PFSK-1 (cell line): Measurements from ENCODE around the gene CTNND2.

Experiments
- FOXP2 ChIP-seq: optimal IDR thresholded peaks from 2 replicates; pipeline ENCODE3; 2011; ENCODE audit warnings: borderline replicate concordance, control low read depth, inconsistent platforms; ENCODE audit not compliant: insufficient read depth; ENCODE audit errors: extremely low read length, extremely low read depth
- POLR2AphosphoS5 ChIP-seq: IDR thresholded peaks from 2 replicates; pipeline ENCODE4 v1.6.1; 2012; ENCODE audit warnings: low read depth, mild to moderate bottlenecking, control low read depth, low read length, moderate library complexity
- SIN3A ChIP-seq: IDR thresholded peaks from 2 replicates; pipeline ENCODE4 v1.6.1; 2012; ENCODE audit warnings: mild to moderate bottlenecking, low read length, moderate library complexity, borderline replicate concordance; ENCODE audit not compliant: insufficient read depth
- TAF1 ChIP-seq: IDR thresholded peaks from 2 replicates; pipeline ENCODE4 v1.6.1; 2012; ENCODE audit warnings: low read length, control low read depth, borderline replicate concordance; ENCODE audit not compliant: insufficient read depth
- TF ChIP-seq, protein P1 (sequence below), 2 experiments: IDR thresholded peaks; 2 replicates each; pipeline versions ENCODE4 v1.6.1 to v1.8.0; 2011 to 2012; ENCODE audit warnings: low read depth in 2 of 2, low read length in 2 of 2, control low read depth in 1 of 2, inconsistent platforms in 1 of 2, mild to moderate bottlenecking in 1 of 2, moderate library complexity in 1 of 2; ENCODE audit not compliant: insufficient read depth in 1 of 2

The CTNND2 gene

DNA sequence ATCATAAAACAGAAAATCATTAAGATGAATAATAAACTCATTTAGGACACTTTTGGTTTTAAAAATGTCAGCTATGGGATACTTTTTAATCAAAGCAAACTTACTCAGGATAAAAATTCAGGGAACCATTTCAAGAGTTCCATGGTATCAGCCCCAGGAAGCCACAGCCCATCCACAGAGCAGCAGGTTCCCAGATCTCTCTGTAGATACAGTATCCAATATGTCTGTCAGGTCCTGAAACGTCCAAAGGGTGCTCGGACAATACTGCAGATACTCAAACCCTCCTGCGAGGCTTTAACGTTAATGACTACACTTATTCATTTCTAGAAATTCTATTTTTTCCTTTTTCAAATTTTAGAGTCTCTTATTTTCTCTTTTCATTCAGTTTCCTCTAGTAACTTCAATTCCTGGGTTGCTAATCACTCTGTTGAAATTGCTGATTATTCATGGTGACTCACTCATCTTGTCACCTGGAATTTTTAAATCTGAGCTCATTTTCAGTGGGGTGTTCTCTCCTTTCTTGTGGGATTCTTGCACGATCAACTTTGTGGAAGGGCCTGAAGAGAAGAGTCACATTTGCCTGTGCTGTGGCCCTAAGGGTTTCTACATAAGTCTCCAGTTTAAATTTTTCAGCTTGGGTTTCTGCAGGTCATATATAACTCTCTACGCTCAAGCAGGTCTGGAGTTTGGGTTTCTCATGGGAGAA is 435.8 kb downstream of the CTNND2 start:
- no peak for TF ChIP-seq FOXP2
- no peak for TF ChIP-seq POLR2AphosphoS5
- TF ChIP-seq TAF1, result no peak
- no peak for TF ChIP-seq SIN3A
- TF ChIP-seq, protein P1, sequence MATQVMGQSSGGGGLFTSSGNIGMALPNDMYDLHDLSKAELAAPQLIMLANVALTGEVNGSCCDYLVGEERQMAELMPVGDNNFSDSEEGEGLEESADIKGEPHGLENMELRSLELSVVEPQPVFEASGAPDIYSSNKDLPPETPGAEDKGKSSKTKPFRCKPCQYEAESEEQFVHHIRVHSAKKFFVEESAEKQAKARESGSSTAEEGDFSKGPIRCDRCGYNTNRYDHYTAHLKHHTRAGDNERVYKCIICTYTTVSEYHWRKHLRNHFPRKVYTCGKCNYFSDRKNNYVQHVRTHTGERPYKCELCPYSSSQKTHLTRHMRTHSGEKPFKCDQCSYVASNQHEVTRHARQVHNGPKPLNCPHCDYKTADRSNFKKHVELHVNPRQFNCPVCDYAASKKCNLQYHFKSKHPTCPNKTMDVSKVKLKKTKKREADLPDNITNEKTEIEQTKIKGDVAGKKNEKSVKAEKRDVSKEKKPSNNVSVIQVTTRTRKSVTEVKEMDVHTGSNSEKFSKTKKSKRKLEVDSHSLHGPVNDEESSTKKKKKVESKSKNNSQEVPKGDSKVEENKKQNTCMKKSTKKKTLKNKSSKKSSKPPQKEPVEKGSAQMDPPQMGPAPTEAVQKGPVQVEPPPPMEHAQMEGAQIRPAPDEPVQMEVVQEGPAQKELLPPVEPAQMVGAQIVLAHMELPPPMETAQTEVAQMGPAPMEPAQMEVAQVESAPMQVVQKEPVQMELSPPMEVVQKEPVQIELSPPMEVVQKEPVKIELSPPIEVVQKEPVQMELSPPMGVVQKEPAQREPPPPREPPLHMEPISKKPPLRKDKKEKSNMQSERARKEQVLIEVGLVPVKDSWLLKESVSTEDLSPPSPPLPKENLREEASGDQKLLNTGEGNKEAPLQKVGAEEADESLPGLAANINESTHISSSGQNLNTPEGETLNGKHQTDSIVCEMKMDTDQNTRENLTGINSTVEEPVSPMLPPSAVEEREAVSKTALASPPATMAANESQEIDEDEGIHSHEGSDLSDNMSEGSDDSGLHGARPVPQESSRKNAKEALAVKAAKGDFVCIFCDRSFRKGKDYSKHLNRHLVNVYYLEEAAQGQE (IDR thresholded peaks at IDR 0.05; ENCODE audit: insufficient read depth in 1 of 2, low read depth in 2 of 2, low read length in 2 of 2), result no peak

DNA sequence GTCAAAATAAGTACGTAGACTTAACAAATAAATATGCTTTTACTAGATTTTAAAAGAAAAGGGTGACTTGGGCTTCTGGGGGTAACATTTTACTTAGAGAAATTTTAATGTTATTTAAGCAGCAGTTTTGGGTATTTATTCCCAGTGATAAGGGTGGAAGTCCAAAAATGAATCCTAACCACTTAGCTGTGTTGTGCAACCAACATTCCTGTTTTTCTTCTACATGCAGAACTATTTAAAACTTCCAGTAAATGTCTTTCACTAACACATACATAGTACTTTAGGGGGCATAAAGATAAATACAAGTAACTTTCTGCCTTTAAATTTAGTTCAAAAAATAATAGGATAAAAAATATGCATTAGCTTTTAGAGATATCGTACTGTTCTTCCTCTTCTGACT is 436.7 kb downstream of the CTNND2 start:
- TF ChIP-seq FOXP2 (no peak), POLR2AphosphoS5 (no peak), TAF1 (no peak), SIN3A (no peak)
- TF ChIP-seq, protein P1 (IDR thresholded peaks at IDR 0.05; ENCODE audit: insufficient read depth in 1 of 2, low read depth in 2 of 2, low read length in 2 of 2), result no peak

DNA sequence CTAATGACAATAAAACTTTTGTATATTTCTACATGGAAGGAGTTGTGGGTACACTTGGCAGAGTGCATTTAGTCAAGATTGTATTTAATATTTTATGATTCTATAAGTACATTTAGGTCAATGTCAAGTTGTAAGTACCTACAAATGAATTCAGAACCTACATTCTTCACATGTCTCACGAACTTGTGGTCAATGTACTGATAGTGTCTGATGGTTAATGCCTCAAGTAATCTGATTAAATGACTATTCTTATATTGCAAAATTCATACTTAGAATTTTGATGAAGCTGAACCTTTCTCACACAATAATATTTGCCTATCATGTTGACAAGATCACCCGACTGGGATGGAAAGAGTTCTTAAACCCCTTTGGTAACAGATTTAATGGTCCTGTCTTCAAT is 444.5 kb downstream of the CTNND2 start:
- TF ChIP-seq POLR2AphosphoS5, result no peak
- TF ChIP-seq FOXP2, result no peak
- TF ChIP-seq, protein P1 (IDR thresholded peaks at IDR 0.05; ENCODE audit: insufficient read depth in 1 of 2, low read depth in 2 of 2, low read length in 2 of 2), result no peak
- TF ChIP-seq SIN3A, result no peak
- no peak for TF ChIP-seq TAF1

DNA sequence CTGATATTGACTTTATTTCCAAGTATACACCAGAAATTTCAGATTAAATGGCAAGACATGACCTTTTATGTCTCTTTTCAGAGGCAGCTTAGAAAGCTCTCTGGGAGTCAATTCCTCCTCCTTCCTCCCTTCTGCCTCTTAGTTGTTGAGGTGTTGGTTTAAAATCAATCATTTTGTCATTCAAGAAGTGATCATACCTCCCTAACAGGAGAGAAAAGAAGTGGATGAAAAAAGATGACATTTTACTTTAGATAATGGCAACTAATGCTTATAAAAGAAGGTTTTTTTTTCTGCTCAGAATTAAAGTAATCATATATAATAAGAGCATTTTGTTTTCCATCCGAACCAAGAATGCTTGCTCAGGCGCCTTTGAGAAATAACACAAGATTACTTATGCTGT is 448.7 kb downstream of the CTNND2 start:
- TF ChIP-seq SIN3A, result no peak
- no peak for TF ChIP-seq FOXP2
- TF ChIP-seq, protein P1 (IDR thresholded peaks at IDR 0.05; ENCODE audit: insufficient read depth in 1 of 2, low read depth in 2 of 2, low read length in 2 of 2), result no peak
- no peak for TF ChIP-seq POLR2AphosphoS5
- TF ChIP-seq TAF1, result no peak

DNA sequence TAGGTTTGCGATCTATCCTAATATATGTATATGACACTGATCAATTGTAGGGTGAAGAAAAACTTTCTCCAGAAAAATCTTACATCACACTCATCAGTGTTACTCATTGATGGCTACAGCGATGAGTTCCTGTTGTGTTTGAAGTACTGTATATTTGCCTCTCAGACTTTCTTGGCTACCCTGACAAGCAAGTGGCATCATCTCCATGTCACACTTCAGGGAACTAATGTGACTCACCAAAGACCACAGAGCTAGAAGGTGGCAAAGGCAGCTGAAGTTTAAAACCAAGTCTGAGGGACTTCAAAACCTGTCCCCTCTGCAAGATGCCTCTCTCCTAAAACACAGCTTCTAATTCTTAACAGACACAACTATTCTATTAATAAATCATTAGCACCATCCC is 451.4 kb downstream of the CTNND2 start:
- TF ChIP-seq, protein P1 (IDR thresholded peaks at IDR 0.05; ENCODE audit: insufficient read depth in 1 of 2, low read depth in 2 of 2, low read length in 2 of 2), result no peak
- TF ChIP-seq POLR2AphosphoS5 (no peak), FOXP2 (no peak), SIN3A (no peak), TAF1 (no peak)
